GM12878 (cell line): ENCODE measurements around the gene RALGPS2. TPM values are rescaled to one million over a fixed set of nuclear protein-coding genes. Genes with fewer than 3 reads are reported as not detected.

Experiments
- ATAC-seq: fragments of 200-7000 bp; cut with Tn5 transposase; 3 replicates; pipeline ENCODE4 v1.9.1; 2020; ENCODE audit warnings: mild to moderate bottlenecking, moderate library complexity
- BruUV-seq: library from RNA; stranded (reverse); fragments of 400-500 nt; replicated peaks from 2 replicates; lab custom pipeline; 2021; lab: Mats Ljungman, UMichigan
- CTCF ChIA-PET: fragments of 300-600 bp; sonication (Branson Sonifier 250); formaldehyde crosslinking; extraction: SDS; loops from one replicate; lab custom pipeline; 2021; ENCODE audit warnings: inconsistent platforms; lab: Yijun Ruan, JAX
- POLR2A ChIA-PET: fragments of 350-600 bp; formaldehyde crosslinking; extraction: SDS; loops from one replicate; lab custom pipeline; 2021; ENCODE audit warnings: inconsistent platforms; lab: Charles Lee
- RAD21 ChIA-PET: fragments of 300-600 bp; sonication (Branson Sonifier 250); formaldehyde crosslinking; loops from one replicate; lab custom pipeline; 2023; ENCODE audit warnings: antibody characterized with exemption; ENCODE audit not compliant: unreplicated experiment; lab: Charles Lee
- SMC1A ChIA-PET: fragments of 300-600 bp; sonication (Branson Sonifier 250); formaldehyde crosslinking; loops from one replicate; lab custom pipeline; 2023; ENCODE audit not compliant: unreplicated experiment, uncharacterized antibody; lab: Charles Lee
- DNase-seq: peaks from one replicate; pipeline ENCODE4 v3.0.0-alpha.2; 2011; ENCODE audit warnings: low read depth, low spot score
- FAIRE-seq: peaks from 3 replicates; lab custom pipeline; 2011; peaks lifted over from hg19 to GRCh38; lab: Jason Lieb, UNC
- H2AFZ ChIP-seq: 2 replicates; pipeline ENCODE4 v1.6.0; 2011; ENCODE audit warnings: low read depth, low read length, control low read depth; ENCODE audit not compliant: control insufficient read depth
- H3K27ac ChIP-seq: 2 replicates; pipeline ENCODE4 v1.5.1; 2011; ENCODE audit warnings: control low read depth; ENCODE audit not compliant: control insufficient read depth, insufficient read depth
- H3K27me3 ChIP-seq, 2 experiments: replicated peaks in 1 of 2; 2 replicates each; pipeline versions ENCODE4 v1.6.0 to v1.6.1; 2011; ENCODE audit warnings: low read length in 1 of 2; ENCODE audit not compliant: control insufficient read depth in 2 of 2, insufficient read depth in 2 of 2
- H3K36me3 ChIP-seq, 2 experiments: 2 replicates each; pipeline ENCODE4 v1.5.1; 2011; ENCODE audit warnings: low read length in 1 of 2; ENCODE audit not compliant: control insufficient read depth in 2 of 2, insufficient read depth in 2 of 2
- H3K4me1 ChIP-seq: 2 replicates; pipeline ENCODE4 v1.6.1; 2011; ENCODE audit warnings: mild to moderate bottlenecking, low read length, moderate library complexity, mixed read lengths; ENCODE audit not compliant: control insufficient read depth, insufficient read depth
- H3K4me2 ChIP-seq: 2 replicates; pipeline ENCODE4 v1.6.0; 2011; ENCODE audit warnings: control low read depth; ENCODE audit not compliant: control insufficient read depth, insufficient read depth
- H3K4me3 ChIP-seq: fragments of 200-600 bp; sonication (generic); 2 replicates; pipeline ENCODE4 v1.5.1; 2016
- H3K79me2 ChIP-seq: 2 replicates; pipeline ENCODE4 v1.6.0; 2011; ENCODE audit warnings: low read length; ENCODE audit not compliant: control insufficient read depth, insufficient read depth
- H3K9ac ChIP-seq: 2 replicates; pipeline ENCODE4 v1.8.0; 2011; ENCODE audit warnings: low read length, control low read depth, mixed read lengths; ENCODE audit not compliant: control insufficient read depth, insufficient read depth
- H3K9me3 ChIP-seq: replicated peaks from 3 replicates; pipeline ENCODE4 v1.5.1; 2011; ENCODE audit warnings: mild to moderate bottlenecking, low read length; ENCODE audit not compliant: control insufficient read depth, insufficient read depth
- H4K20me1 ChIP-seq: 2 replicates; pipeline ENCODE4 v1.6.0; 2011; ENCODE audit not compliant: control insufficient read depth, insufficient read depth
- BMI1 ChIP-seq: fragments of 450-650 bp; IDR thresholded peaks from 2 replicates; pipeline ENCODE4 v1.6.1; 2016; ENCODE audit warnings: mild to moderate bottlenecking, moderate library complexity, borderline replicate concordance
- CHD4 ChIP-seq: fragments of 200-600 bp; sonication (generic); IDR thresholded peaks from 2 replicates; pipeline ENCODE4 v1.6.1; 2016; ENCODE audit warnings: mild to moderate bottlenecking
- IKZF1 ChIP-seq: fragments of 450-650 bp; conservative IDR thresholded peaks from 2 replicates; pipeline ENCODE4 v1.6.1; 2017; ENCODE audit warnings: antibody characterized with exemption, mild to moderate bottlenecking
- IKZF2 ChIP-seq, 2 experiments: fragments of 450-650 bp; IDR thresholded peaks; 2 replicates each; pipeline ENCODE4 v1.6.1; 2017; ENCODE audit warnings: mild to moderate bottlenecking in 2 of 2, moderate library complexity in 2 of 2
- ZNF217 ChIP-seq: fragments of 450-650 bp; IDR thresholded peaks from 2 replicates; pipeline ENCODE4 v1.6.1; 2017; ENCODE audit warnings: antibody characterized with exemption, mild to moderate bottlenecking
- ZSCAN29 ChIP-seq: fragments of 450-650 bp; IDR thresholded peaks from 2 replicates; pipeline ENCODE4 v1.6.1; 2017; ENCODE audit warnings: mild to moderate bottlenecking, moderate library complexity
- ZZZ3 ChIP-seq: IDR thresholded peaks from 2 replicates; pipeline ENCODE4 v1.6.1; 2011; ENCODE audit warnings: low read depth; ENCODE audit not compliant: control insufficient read depth, insufficient read length
- WGBS: methylation state at CpG from one replicate; pipeline ENCODE4 v1.1.6; 2016; ENCODE audit warnings: low lambda C conversion rate; ENCODE audit not compliant: insufficient replicate concordance, insufficient coverage; ENCODE audit errors: missing lambda C conversion rate; 5-methylcytosine and 5-hydroxymethylcytosine counted together
- in situ Hi-C: fragments of 300-500 bp; cut with MboI; formaldehyde crosslinking; loops from 9 replicates; pipeline ENCODE4 v1.14.3; 2018; ENCODE audit warnings: mixed read lengths
- intact Hi-C: fragments of 100-400 bp; cut with micrococcal nuclease; formaldehyde crosslinking; loops from one replicate; pipeline ENCODE4 v1.14.2; 2022; ENCODE audit not compliant: unreplicated experiment
- polyA plus RNA-seq, 11 experiments: library from polyadenylated mRNA; depleted of rRNA in 4 of 11; unstranded in 6 of 11; stranded (reverse) in 5 of 11; fragments of >200 nt; fragmentation: Nextera tagmentation in 4 of 11; fragmentation: Illumina TruSeq in 1 of 11; extraction: Ambion mirVana in 4 of 11; extraction: Trizol in 1 of 11; gene quantifications; 1 replicate in 1 of 11; 2 replicates in 10 of 11; pipeline versions ENCODE4 v1.2.1 to v1.2.3, GENCODE V29; 2011 to 2016; ENCODE audit warnings: inconsistent platforms in 2 of 11, missing spikeins in 2 of 11, low read depth in 1 of 11
- total RNA-seq, 4 experiments: library from RNA; depleted of rRNA in 3 of 4; stranded (reverse); fragments of >200 nt in 3 of 4; fragmentation: Illumina TruSeq in 1 of 4; extraction: Trizol in 1 of 4; gene quantifications; 2 replicates each; pipeline versions ENCODE4 v1.2.1 to v1.2.3, GENCODE V29; 2013 to 2021

Gene RALGPS2
- total and polyA plus RNA-seq, 10 of the 15 experiments (the other 5 are each of a cell fraction or from before 2014, with no cell fraction given) = 0.08 to 3.7 (median 0.50) TPM

DNA sequence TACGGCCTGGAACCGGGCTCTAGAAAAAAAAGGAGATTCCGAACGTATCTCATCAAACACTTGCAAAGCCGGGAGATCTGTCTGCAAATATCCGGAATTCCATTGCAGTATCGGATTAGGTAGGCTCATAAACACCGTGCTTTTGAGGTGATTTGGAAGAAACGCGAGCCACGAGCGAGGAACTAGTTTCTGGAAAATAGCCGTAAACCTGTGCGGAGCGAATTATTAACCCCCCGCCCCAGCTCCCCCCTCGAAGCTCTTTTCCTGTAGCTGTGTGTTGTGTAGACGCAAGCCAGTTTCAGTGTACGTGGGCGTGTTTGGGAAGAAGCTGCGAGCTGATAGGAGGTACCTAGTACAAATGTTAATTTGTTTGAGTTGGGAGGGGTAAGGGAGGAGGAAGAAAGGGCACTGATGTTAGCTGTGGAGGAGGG is 1.1 kb downstream of the RALGPS2 start:
- Histone ChIP-seq H3K9me3 (no peaks in the 10 kb centered on the region; the same call in 2 of the 3 replicates), H3K4me2 (peak overlapping the region; percentile 86; the same call in 1 of the 2 replicates), H3K27me3 (peaks cover 0 to 4% of the 10 kb centered on the region in 2 experiments; a peak in 2 of 4 replicates), H3K27ac (no peak overlapping the region), H3K9ac (peak overlapping the region; percentile 46), H4K20me1 (no peaks in the 10 kb centered on the region), H3K4me1 (no peaks in the 10 kb centered on the region), H2AFZ (peak overlapping the region; percentile 6), H3K36me3 (no peaks in the 10 kb centered on the region), H3K4me3 (peak overlapping the region; percentile 69), H3K79me2 (no peaks in the 10 kb centered on the region)
- 2% methylated on average over 17 of the region's 21 CpGs for WGBS
- ChIA-PET CTCF (interaction anchor here (0.7 to 2.4 kb wide), 6 partner anchors 9 to 182 kb away, joined by 3 to 16 read pairs (median 4); no protein-coding TSS in a partner anchor), RAD21 (interaction anchor here (0.7 to 3.5 kb wide), 11 partner anchors 25 to 366 kb away, joined by 3 to 25 read pairs (median 5); no protein-coding TSS in a partner anchor), SMC1A (interaction anchor here (0.6 to 1.8 kb wide), 14 partner anchors 24 to 624 kb away, joined by 3 to 10 read pairs (median 5); no protein-coding TSS in a partner anchor), POLR2A (interaction anchor here (0.6 to 1.5 kb wide), 5 partner anchors 19 to 183 kb away, joined by 3 to 5 read pairs (median 4); no protein-coding TSS in a partner anchor)
- TF ChIP-seq CHD4 = no peak
- TF ChIP-seq ZSCAN29 = peak; percentile 88
- TF ChIP-seq ZZZ3 = no peak
- TF ChIP-seq BMI1 = 0 out of 2 replicates have a peak, but pooled peaks have one; percentile 4
- 0 out of 4 replicates have a peak, but pooled peaks have one; percentile 34 to 38 for TF ChIP-seq IKZF2 (IDR thresholded peaks at IDR 0.05)
- 0 out of 2 replicates have a peak, but pooled peaks have one; percentile 8 for TF ChIP-seq IKZF1
- TF ChIP-seq ZNF217 = no peak
- ATAC-seq (peak; percentile 75), DNase-seq (peak; percentile 32), FAIRE-seq (peak; percentile 81)
- intact Hi-C loops (loop anchor here (5.0 kb wide), 1 partner anchor 119 kb away; no protein-coding TSS in a partner anchor), in situ Hi-C loops (no loop called here)
- no TSS peak for BruUV-seq
